Activated CD8-positive, alpha-beta T cell treated with anti-CD3 and anti-CD28 coated beads, Interleukin-2, amount 10 ng/mL, durations not matched to agents 7 days and 5 days (primary cell): ENCODE results near the gene HEXIM1. TPM values are rescaled to one million over a fixed set of nuclear protein-coding genes. Genes with fewer than 3 reads are reported as not detected.
A peak's percentile ranks its signal among the peaks of the same experiment; 100 is the strongest.
"Not testable (repeated sequence)": the region's sequence is repeated elsewhere in the genome, so short reads cannot be mapped to it uniquely, and the experiment has no call there.

ENCODE experiments used
- ATAC-seq: fragments of 150-1000 bp; cut with Tn5 transposase; one replicate; pipeline ENCODE4 v1.10.0; 2021; ENCODE audit warnings: moderate library complexity
- CTCF ChIA-PET: fragments of 350-600 bp; sonication (Branson Sonifier 250); formaldehyde crosslinking; loops from one replicate; lab custom pipeline; 2021; ENCODE audit warnings: antibody characterized with exemption; lab: Charles Lee
- POLR2A ChIA-PET: fragments of 350-600 bp; sonication (Branson Sonifier 250); formaldehyde crosslinking; loops from one replicate; lab custom pipeline; 2021; ENCODE audit warnings: antibody characterized with exemption; lab: Charles Lee
- DNase-seq: peaks from one replicate; pipeline ENCODE4 v3.0.0-alpha.2; 2020
- H3K27ac Mint-ChIP-seq: one replicate; pipeline ENCODE4 v1.8.0; 2021; ENCODE audit warnings: mild to moderate bottlenecking, mixed read lengths
- H3K27me3 Mint-ChIP-seq: one replicate; pipeline ENCODE4 v1.8.0; 2021; ENCODE audit warnings: low read depth, mixed read lengths
- H3K36me3 Mint-ChIP-seq: one replicate; pipeline ENCODE4 v1.8.0; 2021; ENCODE audit warnings: low read depth, mixed read lengths
- H3K4me1 Mint-ChIP-seq: one replicate; pipeline ENCODE4 v1.8.0; 2021; ENCODE audit warnings: low read depth, mixed read lengths
- H3K4me3 Mint-ChIP-seq: one replicate; pipeline ENCODE4 v1.8.0; 2021; ENCODE audit warnings: mild to moderate bottlenecking, mixed read lengths
- H3K9me3 Mint-ChIP-seq: one replicate; pipeline ENCODE4 v1.8.0; 2022; ENCODE audit warnings: mixed read lengths; ENCODE audit not compliant: insufficient read depth
- total RNA-seq, 2 experiments: library from RNA; stranded (reverse); gene quantifications; one replicate each; pipeline ENCODE4 v1.2.3, GENCODE V29; 2021

The HEXIM1 gene
- total RNA-seq, 2 experiments from 2014 or later, result 29.2 to 29.4 TPM

DNA sequence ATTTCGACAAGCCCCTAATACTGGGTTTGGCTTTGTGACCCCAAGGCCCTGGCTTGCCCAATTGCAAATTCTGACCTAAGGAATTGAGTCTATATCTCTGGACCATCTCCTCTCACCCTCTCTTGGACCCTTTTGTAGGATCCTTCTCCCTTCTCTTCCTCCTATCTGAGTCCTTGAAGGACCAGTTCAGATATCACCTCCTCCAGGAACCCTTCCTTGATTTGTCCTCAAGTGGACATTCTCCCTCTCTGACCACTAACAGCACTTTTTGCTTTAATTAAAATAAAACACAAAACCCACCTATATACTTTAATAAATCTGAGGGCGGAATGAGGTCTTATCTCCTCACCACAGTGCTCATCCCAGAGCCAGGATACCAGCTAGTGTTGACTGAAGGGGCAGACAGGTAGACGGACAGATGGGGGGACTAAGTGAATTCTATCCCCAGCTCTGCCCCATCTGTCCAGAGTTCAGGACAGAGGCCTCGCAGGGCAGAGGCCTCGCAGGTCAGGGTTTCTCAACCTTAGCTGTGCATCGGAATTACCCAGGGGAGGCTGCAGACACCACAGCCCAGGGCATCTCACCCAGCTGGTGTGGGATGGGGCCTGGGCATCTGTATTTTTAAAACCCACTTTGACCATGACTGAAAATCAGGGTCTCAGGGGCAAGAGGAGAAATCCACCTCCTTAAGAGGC, 25.1 kb upstream of the HEXIM1 start:
- ChIA-PET POLR2A (no interaction called here), CTCF (interaction anchor here (1.9 kb wide), 1 partner anchor 12 kb away, joined by 9 read pairs; the partner anchor contains the start of gene ACBD4)
- ATAC-seq (no peak), DNase-seq (no peak)
- Mint-ChIP-seq H3K27me3 (peaks cover 12% of the 10 kb centered on the region), H3K36me3 (no peaks in the 10 kb centered on the region), H3K4me3 (no peak overlapping the region), H3K27ac (no peak overlapping the region), H3K4me1 (no peaks in the 10 kb centered on the region), H3K9me3 (no peaks in the 10 kb centered on the region)

DNA sequence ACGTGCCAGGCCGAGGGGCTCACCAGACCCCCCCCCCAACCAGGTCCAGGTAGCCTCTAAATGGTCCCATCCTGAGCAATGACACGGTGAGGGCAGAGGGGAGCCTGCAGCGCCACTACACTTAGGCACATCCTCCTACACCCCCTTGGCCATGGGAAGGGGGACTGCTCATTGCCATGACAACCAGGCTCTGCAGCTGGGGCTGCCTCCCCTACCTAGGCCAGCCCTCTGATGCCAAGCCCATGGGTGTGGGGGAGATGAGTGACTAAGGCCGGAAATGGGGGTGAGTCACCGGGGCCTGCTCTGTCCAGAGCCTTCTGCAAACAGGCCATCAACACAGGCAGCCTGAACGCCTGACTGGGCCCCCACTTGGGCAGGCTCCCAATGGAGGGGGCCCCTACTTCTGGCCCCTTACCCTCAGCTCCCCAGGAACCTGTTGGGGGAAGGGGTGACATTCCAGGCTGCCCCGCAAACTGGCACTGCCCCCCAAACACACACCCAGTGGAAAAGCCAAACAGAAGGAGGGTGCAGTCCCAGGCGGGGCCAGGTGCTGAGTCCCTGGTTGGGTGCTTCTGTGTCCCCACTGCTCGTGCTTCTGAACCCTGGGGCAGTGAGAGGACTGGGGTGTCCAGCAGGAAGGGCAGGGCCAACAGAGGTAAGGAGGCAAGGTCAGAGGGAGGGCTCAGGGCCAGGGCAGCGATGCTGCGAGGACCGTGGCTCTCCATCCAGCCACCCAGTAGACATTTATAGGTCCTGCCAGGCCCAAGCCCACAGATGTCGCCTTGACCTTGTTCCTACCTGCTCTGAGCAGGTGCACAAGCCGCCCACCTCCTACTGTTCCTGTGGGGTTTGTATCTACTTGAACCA, 24.1 kb upstream of the HEXIM1 start:
- no peak overlapping the region for H3K4me3 Mint-ChIP-seq
- no peak for DNase-seq
- peaks cover 12% of the 10 kb centered on the region for H3K27me3 Mint-ChIP-seq
- H3K36me3 Mint-ChIP-seq, result no peaks in the 10 kb centered on the region
- ChIA-PET POLR2A (no interaction called here), CTCF (interaction anchor here (1.9 kb wide), 1 partner anchor 11 kb away, joined by 9 read pairs; the partner anchor contains the start of gene ACBD4)
- no peak overlapping the region for H3K27ac Mint-ChIP-seq
- no peaks in the 10 kb centered on the region for H3K9me3 Mint-ChIP-seq
- no peaks in the 10 kb centered on the region for H3K4me1 Mint-ChIP-seq
- ATAC-seq, result peak; percentile 25

DNA sequence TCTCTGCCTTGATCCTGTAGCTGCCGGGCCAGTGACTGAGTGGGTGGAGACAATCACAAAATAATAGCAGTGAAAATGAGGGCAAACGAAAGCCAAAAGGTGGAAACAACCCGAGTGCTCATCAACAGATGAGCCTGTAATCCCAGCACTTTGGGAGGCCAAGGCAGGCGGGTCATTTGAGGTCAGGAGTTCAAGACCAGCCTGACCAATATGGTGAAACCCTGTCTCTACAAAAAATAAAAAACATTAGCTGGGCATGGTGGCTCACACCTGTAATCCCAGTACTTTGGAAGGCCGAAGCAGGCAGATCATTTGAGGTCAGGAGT, 23.5 kb upstream of the HEXIM1 start:
- H3K9me3 Mint-ChIP-seq, ATAC-seq, H3K27ac Mint-ChIP-seq, H3K36me3 Mint-ChIP-seq, POLR2A ChIA-PET, H3K4me1 Mint-ChIP-seq, H3K4me3 Mint-ChIP-seq, DNase-seq: not testable (repeated sequence)
- peaks cover 12% of the 10 kb centered on the region for H3K27me3 Mint-ChIP-seq
- CTCF ChIA-PET, result interaction anchor here (0.8 to 1.9 kb wide), 3 partner anchors 11 to 25 kb away, joined by 3 to 9 read pairs (median 3); partner anchors contain the start of gene ACBD4

DNA sequence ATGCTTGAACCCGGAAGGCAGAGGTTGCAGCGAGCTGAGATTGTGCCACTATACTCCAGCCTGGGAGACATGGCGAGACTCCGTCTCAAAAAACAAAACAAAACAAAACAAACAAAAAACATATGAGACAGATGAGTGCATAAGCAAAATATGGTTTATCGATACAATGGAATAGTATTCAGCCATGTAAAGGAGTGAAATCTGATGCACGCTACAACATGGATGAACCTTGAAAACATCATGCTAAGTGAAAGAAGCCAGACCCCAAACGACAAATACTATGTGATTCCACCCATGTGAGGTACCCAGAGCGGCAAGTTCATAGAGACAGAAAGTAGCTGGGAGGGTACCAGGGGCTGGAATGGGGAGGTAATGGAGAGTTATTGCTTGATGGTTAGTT, 22.8 kb upstream of the HEXIM1 start:
- no peaks in the 10 kb centered on the region for H3K36me3 Mint-ChIP-seq
- POLR2A ChIA-PET, result no interaction called here
- no peak for DNase-seq
- H3K4me1 Mint-ChIP-seq, result no peaks in the 10 kb centered on the region
- CTCF ChIA-PET, result interaction anchor here (0.8 to 0.9 kb wide), 2 partner anchors 10 to 24 kb away, joined by 3 read pairs; partner anchors contain the start of gene ACBD4
- peaks cover 9% of the 10 kb centered on the region for H3K27me3 Mint-ChIP-seq
- ATAC-seq, result no peak
- no peaks in the 10 kb centered on the region for H3K9me3 Mint-ChIP-seq
- H3K4me3 Mint-ChIP-seq, result no peak overlapping the region
- H3K27ac Mint-ChIP-seq, result no peak overlapping the region

DNA sequence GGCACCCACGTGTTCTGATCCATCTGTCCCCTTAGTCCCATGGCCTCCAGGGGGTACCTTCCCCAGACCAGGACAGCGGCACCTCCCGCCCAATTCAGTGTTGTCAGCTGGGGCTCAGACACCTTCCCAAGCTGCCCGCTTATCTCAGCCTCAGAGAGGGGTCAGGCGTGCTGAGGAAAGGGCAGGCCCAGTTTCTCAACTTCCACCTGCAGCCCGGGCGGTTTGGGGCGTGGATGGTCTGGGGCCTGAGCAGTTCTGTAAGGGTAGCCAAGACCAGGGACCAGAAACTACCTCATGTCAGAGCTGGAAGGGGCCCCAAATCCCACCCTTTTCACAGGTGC, 21.1 kb upstream of the HEXIM1 start:
- Mint-ChIP-seq H3K27me3 (peaks cover 12% of the 10 kb centered on the region), H3K27ac (no peak overlapping the region), H3K4me1 (peaks cover 2% of the 10 kb centered on the region), H3K4me3 (no peak overlapping the region), H3K9me3 (no peaks in the 10 kb centered on the region), H3K36me3 (no peaks in the 10 kb centered on the region)
- no peak for ATAC-seq
- POLR2A ChIA-PET, result no interaction called here
- CTCF ChIA-PET, result interaction anchor here (2.1 kb wide), 1 partner anchor 8 kb away, joined by 5 read pairs; the partner anchor contains the start of gene ACBD4
- DNase-seq, result no peak

DNA sequence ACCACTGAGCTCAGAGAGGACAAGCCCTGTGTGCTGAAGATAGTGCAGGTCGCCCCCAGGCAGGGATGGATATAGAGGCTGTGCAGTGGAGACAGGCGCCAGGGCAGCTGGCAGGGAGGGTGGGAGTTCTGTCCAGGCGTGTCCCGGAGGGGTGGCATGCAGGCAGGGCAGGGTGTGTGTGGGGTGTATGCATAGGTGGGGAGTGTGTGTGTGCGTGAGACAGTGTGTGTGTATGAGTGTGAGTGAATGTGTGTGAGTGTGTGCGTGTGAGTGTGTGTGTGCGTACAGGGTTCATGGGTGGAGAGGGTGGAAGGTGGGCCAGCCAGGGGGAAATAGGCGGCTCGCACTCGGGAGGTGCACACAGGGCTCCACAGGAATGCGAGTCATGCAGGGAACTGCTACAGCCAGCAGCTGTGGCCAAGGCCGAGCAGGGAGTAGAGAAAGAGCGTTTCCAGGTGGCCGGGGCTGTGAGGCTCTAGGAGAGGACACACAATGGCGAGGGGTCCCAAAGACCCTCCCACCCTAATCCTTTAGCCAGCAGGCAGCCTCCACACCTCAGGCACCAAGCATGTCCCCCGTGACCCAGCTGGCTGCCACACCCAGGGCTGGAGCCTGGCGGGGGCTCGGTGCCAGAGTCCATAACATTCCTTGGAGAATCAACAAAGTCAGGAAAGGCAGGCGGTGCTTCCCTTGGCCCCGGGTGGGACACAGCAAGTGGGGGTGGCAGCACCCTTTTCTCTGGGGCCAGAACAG, 20.6 kb upstream of the HEXIM1 start:
- Mint-ChIP-seq H3K9me3 (no peaks in the 10 kb centered on the region), H3K36me3 (no peaks in the 10 kb centered on the region), H3K4me1 (peaks cover 2% of the 10 kb centered on the region), H3K27ac (no peak overlapping the region), H3K27me3 (peaks cover 10% of the 10 kb centered on the region), H3K4me3 (no peak overlapping the region)
- ChIA-PET POLR2A (no interaction called here), CTCF (interaction anchor here (1.9 to 2.1 kb wide), 3 partner anchors 8 to 28 kb away, joined by 5 to 7 read pairs (median 5); partner anchors contain the start of gene ACBD4)
- ATAC-seq, result no peak
- DNase-seq, result no peak

DNA sequence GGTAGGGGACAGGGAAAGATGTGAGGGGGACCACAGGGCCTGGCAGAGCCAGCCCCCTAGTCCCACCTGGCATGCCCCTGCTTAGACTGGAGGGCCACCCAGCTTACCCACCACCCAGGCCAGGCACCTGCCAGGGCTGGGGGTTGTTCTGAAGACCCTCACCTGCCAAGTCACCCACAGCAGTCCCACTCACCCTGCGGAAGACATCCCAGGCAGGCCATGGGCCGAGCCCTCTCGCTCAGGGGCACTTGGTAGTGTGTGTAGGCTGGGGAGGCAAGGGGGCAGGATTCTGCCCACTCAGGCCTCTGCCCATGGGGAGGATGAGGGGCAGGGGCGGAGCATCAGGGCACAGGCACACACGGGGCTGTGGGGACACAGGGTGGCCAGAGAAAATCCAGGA, 19.9 kb upstream of the HEXIM1 start:
- CTCF ChIA-PET, result interaction anchor here (1.9 to 2.0 kb wide), 2 partner anchors 10 to 29 kb away, joined by 5 to 7 read pairs; no protein-coding TSS in a partner anchor
- H3K27me3 Mint-ChIP-seq, result peaks cover 10% of the 10 kb centered on the region
- ATAC-seq (no peak), DNase-seq (no peak)
- no peak overlapping the region for H3K4me3 Mint-ChIP-seq
- H3K4me1 Mint-ChIP-seq, result peaks cover 5% of the 10 kb centered on the region
- H3K9me3 Mint-ChIP-seq, result no peaks in the 10 kb centered on the region
- POLR2A ChIA-PET, result no interaction called here
- H3K27ac Mint-ChIP-seq, result no peak overlapping the region
- H3K36me3 Mint-ChIP-seq, result no peaks in the 10 kb centered on the region

DNA sequence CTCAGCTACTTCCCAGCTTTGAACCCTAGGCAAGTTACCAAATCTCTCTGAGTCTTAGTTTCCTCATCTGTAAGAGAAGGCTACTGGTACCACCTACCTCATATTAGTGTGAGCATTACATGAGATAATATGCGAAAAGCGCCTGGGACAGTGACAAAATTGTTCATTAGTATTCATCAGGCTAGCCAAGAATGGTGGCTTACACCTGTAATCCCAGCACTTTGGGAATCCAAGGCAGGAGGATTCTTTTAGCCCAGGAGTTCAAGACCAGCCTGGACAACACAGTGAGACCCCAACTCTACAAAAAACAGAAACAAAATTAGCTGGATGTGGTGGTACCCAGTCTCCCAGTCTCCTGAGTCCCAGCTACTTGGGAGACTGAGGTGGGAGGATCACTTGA, 19.3 kb upstream of the HEXIM1 start:
- DNase-seq (no peak), ATAC-seq (no peak)
- Mint-ChIP-seq H3K27me3 (peaks cover 10% of the 10 kb centered on the region), H3K4me1 (peaks cover 8% of the 10 kb centered on the region), H3K9me3 (no peaks in the 10 kb centered on the region), H3K36me3 (no peaks in the 10 kb centered on the region), H3K4me3 (no peak overlapping the region), H3K27ac (no peak overlapping the region)
- CTCF ChIA-PET, result interaction anchor here (1.9 to 2.0 kb wide), 2 partner anchors 10 to 30 kb away, joined by 5 to 7 read pairs; no protein-coding TSS in a partner anchor
- POLR2A ChIA-PET, result no interaction called here

DNA sequence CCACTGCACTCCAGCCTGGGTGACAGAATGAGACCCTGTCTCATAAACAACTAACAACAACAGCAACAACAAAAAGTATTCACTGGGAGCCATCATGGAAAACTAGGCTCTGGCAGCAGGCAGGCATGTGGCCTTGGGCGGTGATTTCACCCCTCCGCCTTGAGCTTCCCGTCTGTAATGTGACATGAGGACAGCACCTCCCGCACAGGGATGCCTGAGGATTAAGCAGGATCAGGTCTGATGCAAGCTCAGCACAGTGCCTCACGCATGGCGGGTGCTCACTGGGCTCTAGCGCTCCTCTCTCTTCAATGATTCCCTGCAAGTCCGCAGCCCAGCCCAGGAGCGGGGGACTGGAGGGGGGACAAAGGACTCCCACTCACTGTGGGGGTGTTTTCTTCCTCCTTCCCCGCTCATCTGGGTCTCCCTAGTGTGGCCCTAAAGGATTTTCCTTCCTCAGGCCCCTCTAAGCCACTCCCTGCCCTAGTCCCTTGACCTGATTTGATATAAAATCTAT, 18.8 kb upstream of the HEXIM1 start:
- H3K27ac Mint-ChIP-seq, result no peak overlapping the region
- H3K36me3 Mint-ChIP-seq, result no peaks in the 10 kb centered on the region
- H3K4me3 Mint-ChIP-seq, result no peak overlapping the region
- H3K9me3 Mint-ChIP-seq, result no peaks in the 10 kb centered on the region
- CTCF ChIA-PET, result interaction anchor here (0.7 to 2.0 kb wide), 3 partner anchors 11 to 30 kb away, joined by 3 to 7 read pairs (median 5); no protein-coding TSS in a partner anchor
- ATAC-seq (no peak), DNase-seq (no peak)
- POLR2A ChIA-PET, result no interaction called here
- peaks cover 10% of the 10 kb centered on the region for H3K27me3 Mint-ChIP-seq
- H3K4me1 Mint-ChIP-seq, result peaks cover 8% of the 10 kb centered on the region

DNA sequence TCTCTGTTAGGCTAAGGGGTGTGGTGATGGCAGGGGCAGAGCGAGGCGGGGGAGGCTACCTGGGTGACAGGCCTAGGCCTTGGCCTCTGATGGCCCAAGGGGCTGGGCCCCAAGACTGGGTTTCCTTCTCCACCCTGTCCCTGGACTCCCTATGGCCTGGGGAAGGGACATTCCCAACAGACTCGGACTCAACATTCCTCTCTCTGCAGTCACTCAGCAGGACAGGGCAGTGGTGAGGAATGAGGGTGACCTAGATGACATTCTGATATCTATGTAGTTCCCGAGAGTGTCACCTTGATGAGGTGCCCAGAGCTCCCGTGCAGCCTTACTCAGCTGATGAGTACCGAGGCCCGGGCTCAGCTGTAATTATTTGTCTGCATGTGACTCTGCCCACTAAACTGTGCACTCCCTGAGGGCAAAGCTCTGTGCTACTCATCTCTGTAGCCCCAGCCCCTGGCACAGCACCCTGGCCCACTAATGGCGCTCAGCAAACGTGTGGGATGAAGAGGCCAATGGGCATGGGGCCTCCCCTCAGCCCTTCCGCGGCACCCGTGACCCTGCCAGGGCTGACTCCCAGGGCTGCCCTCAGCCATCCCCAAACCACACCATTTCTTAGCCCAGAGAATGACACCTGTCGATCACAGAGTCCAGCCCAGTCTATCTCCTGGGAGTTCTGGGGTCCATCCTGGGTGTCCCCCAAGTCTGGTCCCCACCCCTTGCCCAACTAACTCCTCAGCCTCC, 18.2 kb upstream of the HEXIM1 start:
- DNase-seq (no peak), ATAC-seq (no peak)
- Mint-ChIP-seq H3K4me1 (peaks cover 9% of the 10 kb centered on the region), H3K36me3 (no peaks in the 10 kb centered on the region), H3K27me3 (peaks cover 10% of the 10 kb centered on the region), H3K27ac (no peak overlapping the region), H3K4me3 (no peak overlapping the region), H3K9me3 (no peaks in the 10 kb centered on the region)
- CTCF ChIA-PET, result interaction anchor here (0.7 kb wide), 1 partner anchor 25 kb away, joined by 3 read pairs; no protein-coding TSS in a partner anchor
- POLR2A ChIA-PET, result interaction anchor here (1.0 kb wide), 1 partner anchor 22 kb away, joined by 4 read pairs; no protein-coding TSS in a partner anchor
